Neuron (in vitro differentiated cells): Measurements from ENCODE around the gene TJP2.

Experiments
- H2AFZ ChIP-seq: one replicate; pipeline ENCODE4 v1.6.1; 2013; ENCODE audit warnings: low read depth, mild to moderate bottlenecking, inconsistent platforms, low read length, moderate library complexity
- H3K27me3 ChIP-seq: one replicate; pipeline ENCODE4 v1.6.1; 2013; ENCODE audit warnings: low read length; ENCODE audit not compliant: insufficient read depth
- H3K36me3 ChIP-seq: one replicate; pipeline ENCODE4 v1.6.1; 2013; ENCODE audit warnings: low read length; ENCODE audit not compliant: insufficient read depth
- H3K4me1 ChIP-seq: one replicate; pipeline ENCODE4 v1.6.1; 2013; ENCODE audit warnings: low read length; ENCODE audit not compliant: insufficient read depth
- H3K4me3 ChIP-seq: 2 replicates; pipeline ENCODE4 v1.5.1; 2013; ENCODE audit warnings: mild to moderate bottlenecking, low read length, moderate library complexity
- H3K9me3 ChIP-seq: one replicate; pipeline ENCODE4 v1.6.1; 2013; ENCODE audit warnings: low read length

Gene TJP2

GRCh38 chr9:69264526-69264925 is 90.4 kb downstream of the TJP2 start:
- Histone ChIP-seq H3K4me1 (no peaks in the 10 kb centered on the region), H2AFZ (no peak overlapping the region), H3K4me3 (no peak overlapping the region), H3K27me3 (no peaks in the 10 kb centered on the region), H3K9me3 (no peaks in the 10 kb centered on the region), H3K36me3 (no peaks in the 10 kb centered on the region)

GRCh38 chr9:69265891-69266290 is 91.8 kb downstream of the TJP2 start:
- Histone ChIP-seq H2AFZ (no peak overlapping the region), H3K9me3 (no peaks in the 10 kb centered on the region), H3K4me1 (no peaks in the 10 kb centered on the region), H3K36me3 (no peaks in the 10 kb centered on the region), H3K27me3 (no peaks in the 10 kb centered on the region), H3K4me3 (no peak overlapping the region)

- Histone ChIP-seq H3K4me1 (no peaks in the 10 kb centered on the region), H3K9me3 (peaks cover 3% of the 10 kb centered on the region), H2AFZ (no peak overlapping the region), H3K36me3 (no peaks in the 10 kb centered on the region), H3K4me3 (no peak overlapping the region), H3K27me3 (no peaks in the 10 kb centered on the region)
Observed at GRCh38 chr9:69272212-69272611, 98.1 kb downstream of the TJP2 start.

GRCh38 chr9:69273161-69273560 is 99.1 kb downstream of the TJP2 start:
- H3K4me1 ChIP-seq: no peaks in the 10 kb centered on the region
- no peaks in the 10 kb centered on the region for H3K27me3 ChIP-seq
- H3K4me3 ChIP-seq: no peak overlapping the region
- H2AFZ ChIP-seq: no peak overlapping the region
- no peaks in the 10 kb centered on the region for H3K36me3 ChIP-seq
- H3K9me3 ChIP-seq: peaks cover 3% of the 10 kb centered on the region

- H2AFZ ChIP-seq: no peak overlapping the region
- peaks cover 3% of the 10 kb centered on the region for H3K9me3 ChIP-seq
- H3K36me3 ChIP-seq: no peaks in the 10 kb centered on the region
- H3K27me3 ChIP-seq: no peaks in the 10 kb centered on the region
- no peaks in the 10 kb centered on the region for H3K4me1 ChIP-seq
- no peak overlapping the region for H3K4me3 ChIP-seq
Observed at GRCh38 chr9:69276775-69277174, 102.7 kb downstream of the TJP2 start.

GRCh38 chr9:69279084-69279731 is 105.1 kb downstream of the TJP2 start:
- H3K9me3 ChIP-seq: peaks cover 3% of the 10 kb centered on the region
- H3K4me3 ChIP-seq: no peak overlapping the region
- no peaks in the 10 kb centered on the region for H3K27me3 ChIP-seq
- H3K36me3 ChIP-seq: no peaks in the 10 kb centered on the region
- no peaks in the 10 kb centered on the region for H3K4me1 ChIP-seq
- no peak overlapping the region for H2AFZ ChIP-seq

GRCh38 chr9:69279733-69280132 is 105.7 kb downstream of the TJP2 start:
- no peaks in the 10 kb centered on the region for H3K27me3 ChIP-seq
- H3K4me3 ChIP-seq: no peak overlapping the region
- no peaks in the 10 kb centered on the region for H3K36me3 ChIP-seq
- no peak overlapping the region for H2AFZ ChIP-seq
- H3K9me3 ChIP-seq: peaks cover 3% of the 10 kb centered on the region
- H3K4me1 ChIP-seq: no peaks in the 10 kb centered on the region

- Histone ChIP-seq H3K4me3 (no peak overlapping the region), H3K27me3 (no peaks in the 10 kb centered on the region), H3K4me1 (no peaks in the 10 kb centered on the region), H2AFZ (no peak overlapping the region), H3K36me3 (no peaks in the 10 kb centered on the region), H3K9me3 (no peaks in the 10 kb centered on the region)
Observed at GRCh38 chr9:69283003-69283402, 108.9 kb downstream of the TJP2 start.

GRCh38 chr9:69292078-69292477 is 118.0 kb downstream of the TJP2 start:
- no peaks in the 10 kb centered on the region for H3K36me3 ChIP-seq
- no peaks in the 10 kb centered on the region for H3K9me3 ChIP-seq
- no peak overlapping the region for H3K4me3 ChIP-seq
- H3K4me1 ChIP-seq: peaks cover 1% of the 10 kb centered on the region
- no peak overlapping the region for H2AFZ ChIP-seq
- H3K27me3 ChIP-seq: no peaks in the 10 kb centered on the region

- no peak overlapping the region for H2AFZ ChIP-seq
- no peaks in the 10 kb centered on the region for H3K9me3 ChIP-seq
- H3K27me3 ChIP-seq: no peaks in the 10 kb centered on the region
- no peak overlapping the region for H3K4me3 ChIP-seq
- no peaks in the 10 kb centered on the region for H3K36me3 ChIP-seq
- peaks cover 7% of the 10 kb centered on the region for H3K4me1 ChIP-seq
Observed at GRCh38 chr9:69293156-69293555, 119.1 kb downstream of the TJP2 start.

- Histone ChIP-seq H3K9me3 (no peaks in the 10 kb centered on the region), H3K4me3 (no peak overlapping the region), H3K27me3 (no peaks in the 10 kb centered on the region), H3K36me3 (no peaks in the 10 kb centered on the region), H2AFZ (no peak overlapping the region), H3K4me1 (peaks cover 7% of the 10 kb centered on the region)
Observed at GRCh38 chr9:69295872-69296552, 121.9 kb downstream of the TJP2 start.

- Histone ChIP-seq H3K36me3 (no peaks in the 10 kb centered on the region), H3K27me3 (no peaks in the 10 kb centered on the region), H3K4me1 (peaks cover 7% of the 10 kb centered on the region), H3K4me3 (no peak overlapping the region), H2AFZ (no peak overlapping the region), H3K9me3 (no peaks in the 10 kb centered on the region)
Observed at GRCh38 chr9:69297300-69297980, 123.4 kb downstream of the TJP2 start.

GRCh38 chr9:69299315-69299714 is 125.2 kb downstream of the TJP2 start:
- no peak overlapping the region for H3K4me3 ChIP-seq
- no peaks in the 10 kb centered on the region for H3K27me3 ChIP-seq
- no peaks in the 10 kb centered on the region for H3K36me3 ChIP-seq
- no peak overlapping the region for H2AFZ ChIP-seq
- no peaks in the 10 kb centered on the region for H3K9me3 ChIP-seq
- peaks cover 7% of the 10 kb centered on the region for H3K4me1 ChIP-seq
